Umbilical cord (tissue), 2 donors: ENCODE results near the gene ZBTB11. TPM values are rescaled to one million over a fixed set of nuclear protein-coding genes. Genes with fewer than 3 reads are reported as not detected.
"Not testable (repeated sequence)": the region's sequence is repeated elsewhere in the genome, so short reads cannot be mapped to it uniquely, and the experiment has no call there.

Source experiments
- DNase-seq: peaks from one replicate; pipeline ENCODE4 v3.0.0-alpha.2; 2015; ENCODE audit warnings: low spot score
- total RNA-seq: library from RNA; depleted of rRNA; stranded (reverse); fragments of >200 nt; gene quantifications from one replicate; pipeline ENCODE4 v1.2.3, GENCODE V29; 2014; ENCODE audit warnings: low replicate concordance; ENCODE audit not compliant: insufficient read depth

The ZBTB11 gene
- total RNA-seq, 1 donor from 2014 or later = 24.8 TPM

DNA sequence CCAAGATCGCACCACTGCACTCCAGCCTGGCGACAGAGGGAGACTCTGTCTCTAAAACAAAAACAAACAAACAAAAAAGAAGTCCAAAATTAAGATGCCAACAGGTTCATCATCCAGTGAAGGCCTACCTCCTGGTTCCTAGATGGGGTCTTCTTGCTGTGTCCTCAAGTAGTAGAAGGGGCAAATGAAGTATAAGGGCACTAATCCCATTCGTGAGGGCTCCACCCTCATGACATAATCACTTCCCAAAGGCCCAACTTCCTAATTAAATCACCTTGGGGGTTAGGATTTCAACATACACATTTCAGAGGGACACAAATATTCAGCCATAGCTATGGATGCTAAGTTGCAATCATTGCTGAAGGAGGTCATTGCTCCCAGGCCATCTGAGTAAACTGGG is 57.2 kb downstream of the ZBTB11 start:
- no peak for DNase-seq

DNA sequence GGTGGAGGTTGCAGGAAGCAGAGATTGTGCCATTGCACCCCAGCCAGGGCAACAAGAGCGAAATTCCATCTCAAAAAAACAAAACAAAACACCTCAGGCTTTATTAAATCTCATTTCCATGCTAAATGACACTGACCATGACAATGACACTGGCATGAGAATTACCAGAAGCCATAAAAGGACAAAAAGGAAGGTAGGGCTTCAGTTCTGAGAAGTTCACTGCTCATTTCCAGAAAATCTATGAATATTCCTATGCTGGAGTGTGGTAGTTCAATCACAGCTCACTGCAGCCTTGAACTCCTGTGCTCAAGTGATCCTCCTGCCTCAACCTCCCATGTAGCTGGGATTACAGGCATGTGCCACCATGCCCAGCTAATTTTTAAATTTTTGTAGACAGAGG is 58.2 kb downstream of the ZBTB11 start:
- DNase-seq = no peak

DNA sequence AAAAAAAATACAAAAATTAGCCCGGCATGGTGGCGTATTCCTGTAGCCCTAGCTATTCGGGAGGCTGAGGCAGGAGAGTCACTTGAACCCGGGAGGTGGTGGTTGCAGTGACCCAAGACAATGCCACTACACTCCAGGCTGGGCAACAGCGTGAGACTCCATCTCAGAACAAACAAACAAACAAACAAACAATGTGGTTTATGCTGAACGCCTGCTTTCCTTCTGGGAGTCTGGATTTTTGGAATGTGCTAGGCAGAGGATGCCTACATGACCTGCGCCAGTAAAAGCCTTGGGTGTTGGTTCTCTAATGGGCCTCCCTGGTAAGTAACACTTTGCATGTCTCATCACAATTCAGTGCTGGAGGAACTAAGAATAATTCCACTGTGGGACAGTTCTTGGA is 59.5 kb downstream of the ZBTB11 start:
- DNase-seq = no peak

DNA sequence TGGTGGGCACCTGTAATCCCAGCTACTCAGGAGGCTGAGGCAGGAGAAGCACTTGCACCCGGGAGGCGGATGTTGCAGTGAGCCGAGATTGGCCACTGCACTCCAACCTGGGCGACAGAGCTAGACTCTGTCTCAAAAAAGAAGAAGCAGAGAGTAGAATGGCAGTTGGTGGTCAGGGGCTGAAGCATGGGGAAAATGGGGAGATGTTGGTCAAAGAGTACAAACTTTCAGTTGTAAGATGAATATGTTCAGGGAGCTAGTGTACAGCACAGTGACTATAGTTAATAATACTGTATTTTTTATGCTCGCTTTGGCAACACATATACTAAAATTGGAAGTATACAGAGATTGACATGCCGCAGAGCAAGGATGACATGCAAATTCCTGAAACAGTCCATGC is 61.4 kb downstream of the ZBTB11 start:
- no peak for DNase-seq

DNA sequence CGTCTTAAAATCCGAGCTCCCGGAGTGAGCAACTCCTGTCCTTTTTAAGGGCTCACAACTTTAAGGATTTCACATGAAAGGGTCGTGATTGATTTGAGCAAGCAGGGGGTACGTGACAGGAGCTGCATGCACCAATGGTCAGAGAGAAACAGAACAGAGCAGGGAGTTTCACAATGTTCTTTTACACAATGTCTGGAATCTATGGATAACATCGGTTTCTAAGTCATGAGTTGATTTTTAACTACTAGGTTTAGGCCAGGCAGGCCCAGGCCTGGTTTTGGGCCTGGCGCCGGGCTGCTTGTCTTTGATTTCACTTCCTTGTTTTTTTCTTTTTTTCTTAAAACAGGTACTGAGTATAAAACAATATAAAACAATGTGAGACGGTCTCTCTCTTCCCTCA is 63.9 kb downstream of the ZBTB11 start:
- DNase-seq = not testable (repeated sequence)

DNA sequence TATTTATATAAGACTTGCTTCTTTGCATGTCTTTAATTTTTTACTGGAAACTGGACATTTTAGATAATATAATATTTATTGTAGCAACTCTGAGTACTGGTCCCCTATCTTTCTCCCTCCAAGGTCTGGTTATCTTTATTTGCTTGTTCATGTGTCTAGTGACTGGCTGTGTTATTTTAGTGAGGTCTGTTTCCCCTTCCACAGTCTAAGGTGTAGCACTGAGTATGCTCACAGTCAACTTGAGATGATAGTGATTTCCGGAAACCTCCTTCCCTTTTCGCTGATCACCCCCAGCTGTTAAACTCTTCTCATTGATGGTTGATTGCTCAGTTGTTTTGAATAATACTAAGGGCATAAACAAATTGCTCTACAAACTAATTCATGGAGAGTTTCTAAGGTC is 65.9 kb downstream of the ZBTB11 start:
- DNase-seq = no peak

DNA sequence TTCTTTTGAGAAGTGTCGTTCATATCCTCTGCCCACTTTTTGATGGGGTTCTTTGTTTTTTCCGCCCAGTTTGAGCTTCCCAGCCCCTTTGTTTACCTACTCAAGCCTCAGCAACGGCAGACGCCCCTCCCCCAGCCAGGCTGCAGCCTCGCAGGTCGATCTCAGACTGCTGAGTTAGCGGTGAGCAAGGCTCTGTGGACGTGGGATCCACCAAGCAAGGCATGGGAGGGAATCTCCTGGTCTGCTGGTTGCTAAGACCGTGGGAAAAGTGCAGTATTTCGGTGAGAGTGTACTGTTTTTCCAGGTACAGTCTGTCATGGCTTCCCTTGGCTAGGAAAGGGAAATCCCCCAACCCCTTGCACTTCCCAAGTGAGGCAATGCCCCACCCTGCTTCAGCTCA is 71.5 kb downstream of the ZBTB11 start:
- not testable (repeated sequence) for DNase-seq

DNA sequence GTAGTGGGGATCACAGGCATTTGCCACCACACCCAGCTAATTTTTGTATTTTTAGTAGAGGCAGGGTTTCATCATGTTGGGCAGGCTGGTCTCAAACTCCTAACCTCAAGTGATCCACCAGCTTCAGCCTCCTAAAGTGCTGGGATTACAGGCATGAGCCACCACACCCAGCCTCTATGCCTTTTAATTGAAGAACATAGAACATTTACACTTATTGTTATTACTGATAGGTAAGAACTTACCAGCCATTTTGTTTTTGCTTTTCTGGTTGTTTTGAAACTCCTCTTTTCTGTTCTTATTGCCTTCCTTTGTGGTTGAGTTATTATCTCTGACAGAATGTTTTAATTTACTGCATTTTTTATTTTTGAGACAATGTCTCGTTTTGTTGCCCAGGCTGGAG is 73.7 kb downstream of the ZBTB11 start:
- no peak for DNase-seq

DNA sequence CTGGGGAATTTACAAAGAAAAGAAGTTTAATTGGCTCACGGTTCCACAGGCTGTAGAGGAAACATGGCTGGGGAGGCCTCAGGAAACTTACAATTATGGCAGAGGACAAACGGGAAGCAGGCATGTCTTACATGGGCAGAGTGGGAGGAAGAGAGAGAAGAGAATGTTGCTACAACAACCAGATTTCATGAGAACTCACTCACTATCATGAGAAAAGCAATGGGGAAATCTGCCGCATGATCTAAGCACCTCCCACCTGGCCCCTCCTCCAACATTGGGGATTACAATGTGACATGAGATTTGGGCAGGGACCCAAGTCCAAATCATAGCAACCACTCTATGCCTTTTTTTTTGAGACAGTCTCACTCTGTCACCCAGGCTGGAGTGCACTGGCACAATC is 74.2 kb downstream of the ZBTB11 start:
- no peak for DNase-seq

Other genes with a start within 250 kb of the ZBTB11 start
- 34.7 TPM for gene SENP7, start 163.9 kb downstream of the ZBTB11 start, total RNA-seq
- gene TRMT10C, start 115.3 kb downstream of the ZBTB11 start, total RNA-seq = 16.1 TPM
- 141 TPM for gene PCNP, start 103.0 kb downstream of the ZBTB11 start, total RNA-seq
- gene RPL24, start 9.6 kb upstream of the ZBTB11 start, total RNA-seq = 2,234 TPM
- 19.3 TPM for gene CEP97, start 47.5 kb upstream of the ZBTB11 start, total RNA-seq
- 13.5 TPM for gene NXPE3, start 102.1 kb upstream of the ZBTB11 start, total RNA-seq
- 270 TPM for gene NFKBIZ, start 172.4 kb upstream of the ZBTB11 start, total RNA-seq